Neural progenitor cell (in vitro differentiated cells): Measurements from ENCODE around the gene C1QTNF6.

Experiments
- CTCF ChIP-seq: fragments of 200-600 bp; sonication (generic); IDR thresholded peaks from 2 replicates; pipeline ENCODE4 v1.5.1; 2017; ENCODE audit warnings: antibody characterized with exemption, mild to moderate bottlenecking
- EZH2 ChIP-seq: fragments of 200-600 bp; sonication (generic); IDR thresholded peaks from 2 replicates; pipeline ENCODE4 v1.6.1; 2017; ENCODE audit warnings: antibody characterized with exemption, mild to moderate bottlenecking, moderate library complexity

DNA sequence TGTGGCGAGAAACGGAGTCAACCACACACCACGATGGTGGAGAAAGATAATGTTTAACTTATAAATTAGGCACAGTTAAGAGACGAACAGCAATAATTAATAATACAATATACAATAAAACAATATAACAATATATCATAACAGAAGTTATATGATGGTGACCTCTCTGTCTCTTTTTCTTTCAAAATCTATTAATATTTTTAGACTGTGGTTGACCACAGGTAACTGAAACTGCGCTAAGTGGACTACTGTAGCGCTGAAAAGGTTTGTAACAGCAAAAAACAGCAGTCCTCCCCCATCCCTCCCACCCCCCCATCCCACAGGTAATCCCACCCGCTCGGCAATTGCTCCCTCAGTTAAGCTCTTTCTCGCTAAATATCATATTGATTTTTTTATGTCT lies 27.8 kb upstream of the C1QTNF6 start:
- TF ChIP-seq CTCF (no peak), EZH2 (no peak)
